HG02840 (cell line): ENCODE measurements around the gene KAT14.
"Not testable (repeated sequence)": the region's sequence is repeated elsewhere in the genome, so short reads cannot be mapped to it uniquely, and the experiment has no call there.

Experiments
- ATAC-seq: cut with Tn5 transposase; IDR thresholded peaks from one replicate; pipeline ENCODE4 v1.9.1; 2021; ENCODE audit warnings: mild to moderate bottlenecking, moderate library complexity, moderate number of reproducible peaks; ENCODE audit not compliant: unreplicated experiment, low FRiP score

The KAT14 gene

GRCh38 chr20:18154342-18154741 lies 16.7 kb downstream of the KAT14 start:
- no peak for ATAC-seq

- ATAC-seq: no peak
Observed at GRCh38 chr20:18156045-18156444, 18.4 kb downstream of the KAT14 start.

GRCh38 chr20:18164356-18164755 lies 26.7 kb downstream of the KAT14 start:
- ATAC-seq: no peak

GRCh38 chr20:18165553-18165952 lies 27.9 kb downstream of the KAT14 start:
- no peak for ATAC-seq

GRCh38 chr20:18166241-18166881 lies 28.7 kb downstream of the KAT14 start:
- no peak for ATAC-seq

- ATAC-seq: no peak
Observed at GRCh38 chr20:18166950-18167349, 29.3 kb downstream of the KAT14 start.

- no peak for ATAC-seq
Observed at GRCh38 chr20:18172379-18172778, 34.7 kb downstream of the KAT14 start.

- ATAC-seq: no peak
Observed at GRCh38 chr20:18174906-18175683, 37.4 kb downstream of the KAT14 start.

- ATAC-seq: no peak
Observed at GRCh38 chr20:18176318-18176785, 38.7 kb downstream of the KAT14 start.

- not testable (repeated sequence) for ATAC-seq
Observed at GRCh38 chr20:18180366-18180765, 42.7 kb downstream of the KAT14 start.

GRCh38 chr20:18180815-18181214 lies 43.2 kb downstream of the KAT14 start:
- ATAC-seq: no peak

- ATAC-seq: no peak
Observed at GRCh38 chr20:18187020-18187419, 49.4 kb downstream of the KAT14 start.

- ATAC-seq: no peak
Observed at GRCh38 chr20:18188434-18188833, 50.8 kb downstream of the KAT14 start.

GRCh38 chr20:18190338-18191233 lies 52.9 kb downstream of the KAT14 start:
- ATAC-seq: no peak

- ATAC-seq: no peak
Observed at GRCh38 chr20:18191306-18191705, 53.6 kb downstream of the KAT14 start.

- not testable (repeated sequence) for ATAC-seq
Observed at GRCh38 chr20:18194461-18194860, 56.8 kb downstream of the KAT14 start.

GRCh38 chr20:18195931-18196330 lies 58.3 kb downstream of the KAT14 start:
- no peak for ATAC-seq

- ATAC-seq: no peak
Observed at GRCh38 chr20:18197382-18198070, 59.9 kb downstream of the KAT14 start.

GRCh38 chr20:18202966-18203365 lies 65.3 kb downstream of the KAT14 start:
- ATAC-seq: no peak

GRCh38 chr20:18203700-18204099 lies 66.0 kb downstream of the KAT14 start:
- not testable (repeated sequence) for ATAC-seq
